GM12892 (cell line): ENCODE data around the gene AASS.

ENCODE experiments used
- POLR2A ChIP-seq: IDR thresholded peaks from 2 replicates; pipeline ENCODE4 v1.6.1; 2011; ENCODE audit warnings: low read depth, low read length, control low read depth
- POLR2AphosphoS5 ChIP-seq: IDR thresholded peaks from 2 replicates; pipeline ENCODE4 v1.6.1; 2011; ENCODE audit warnings: low read depth, low read length, control low read depth

DNA sequence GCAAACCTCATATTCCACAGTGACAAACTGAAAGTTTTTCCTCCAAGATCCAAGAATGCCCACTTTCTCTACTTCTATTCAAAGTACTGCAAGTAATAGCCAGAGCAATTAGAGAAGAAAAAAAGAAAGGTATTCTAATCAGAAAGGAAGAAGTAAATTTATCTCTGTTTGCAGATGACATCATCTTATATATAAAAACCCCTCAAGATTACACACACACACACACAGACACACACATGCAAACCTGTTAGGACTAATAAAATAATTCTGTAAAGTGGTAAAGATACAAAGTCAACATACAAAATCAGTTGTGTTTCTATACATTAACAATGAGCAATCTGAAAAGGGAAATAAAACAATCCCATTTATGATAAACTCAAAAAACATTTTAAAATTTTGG lies 44.7 kb upstream of the AASS start:
- TF ChIP-seq POLR2AphosphoS5 (no peak), POLR2A (no peak)
